RWPE2 (cell line): Measurements from ENCODE around the gene SLC36A2.

Experiments
- ATAC-seq: fragments of 200-7000 bp; cut with Tn5 transposase; 3 replicates; pipeline ENCODE4 v1.9.1; 2021; ENCODE audit warnings: low read depth
- DNase-seq: peaks from one replicate; pipeline ENCODE4 v3.0.0-alpha.2; 2020; ENCODE audit warnings: low spot score
- H3K27ac ChIP-seq: fragments of 450-650 bp; 2 replicates; pipeline ENCODE4 v1.5.1; 2017; ENCODE audit warnings: mild to moderate bottlenecking; ENCODE audit not compliant: poor library complexity, severe bottlenecking
- H3K27me3 ChIP-seq: fragments of 250-450 bp; sonication (Bioruptor Pico); 2 replicates; pipeline ENCODE4 v1.5.1; 2021; ENCODE audit warnings: mild to moderate bottlenecking, moderate library complexity; ENCODE audit not compliant: insufficient read depth, poor library complexity, severe bottlenecking
- H3K36me3 ChIP-seq: fragments of 250-450 bp; sonication (Bioruptor Pico); 2 replicates; pipeline ENCODE4 v1.5.1; 2020; ENCODE audit warnings: low read depth, mild to moderate bottlenecking, moderate library complexity
- H3K4me1 ChIP-seq: fragments of 250-450 bp; sonication (Bioruptor Pico); 2 replicates; pipeline ENCODE4 v1.5.1; 2021; ENCODE audit warnings: mild to moderate bottlenecking, moderate library complexity; ENCODE audit not compliant: insufficient read depth, poor library complexity, severe bottlenecking
- H3K4me3 ChIP-seq: fragments of 250-450 bp; sonication (Bioruptor Pico); 2 replicates; pipeline ENCODE4 v1.5.1; 2021; ENCODE audit warnings: mild to moderate bottlenecking, moderate library complexity; ENCODE audit not compliant: severe bottlenecking
- H3K9me3 ChIP-seq: fragments of 250-450 bp; sonication (Bioruptor Pico); 2 replicates; pipeline ENCODE4 v1.5.1; 2021; ENCODE audit warnings: mild to moderate bottlenecking, moderate library complexity; ENCODE audit not compliant: severe bottlenecking
- TF ChIP-seq, protein P1 (sequence below): fragments of 450-650 bp; IDR thresholded peaks from one replicate; pipeline ENCODE4 v1.5.1; 2017; ENCODE audit warnings: mild to moderate bottlenecking, moderate library complexity; ENCODE audit not compliant: poor library complexity, severe bottlenecking

Gene SLC36A2

DNA sequence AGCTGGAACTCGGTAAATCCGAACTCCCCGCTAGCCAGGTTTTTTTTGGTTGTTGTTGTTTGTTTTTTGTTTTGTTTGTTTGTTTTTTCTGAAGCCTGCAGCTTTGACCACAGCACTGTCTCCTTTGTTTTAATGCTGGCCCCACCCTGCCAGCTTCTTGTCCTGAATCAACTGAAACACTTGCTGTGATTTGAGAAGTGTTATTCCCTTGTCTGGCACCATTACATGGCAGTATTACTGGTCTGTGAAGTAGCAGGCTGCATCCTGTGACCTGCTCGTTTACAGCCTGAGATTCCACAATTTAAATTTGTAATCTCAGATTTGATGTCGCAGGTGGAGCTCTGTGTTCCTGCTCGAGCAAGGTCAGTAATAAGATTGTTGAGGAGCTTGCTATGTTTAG, 1.4 kb upstream of the SLC36A2 start:
- Histone ChIP-seq H3K27ac (no peak overlapping the region), H3K4me3 (no peak overlapping the region), H3K27me3 (peaks cover 12% of the 10 kb centered on the region), H3K9me3 (no peaks in the 10 kb centered on the region), H3K36me3 (no peaks in the 10 kb centered on the region), H3K4me1 (no peaks in the 10 kb centered on the region)
- ATAC-seq (no peak), DNase-seq (no peak)
- TF ChIP-seq, protein P1, sequence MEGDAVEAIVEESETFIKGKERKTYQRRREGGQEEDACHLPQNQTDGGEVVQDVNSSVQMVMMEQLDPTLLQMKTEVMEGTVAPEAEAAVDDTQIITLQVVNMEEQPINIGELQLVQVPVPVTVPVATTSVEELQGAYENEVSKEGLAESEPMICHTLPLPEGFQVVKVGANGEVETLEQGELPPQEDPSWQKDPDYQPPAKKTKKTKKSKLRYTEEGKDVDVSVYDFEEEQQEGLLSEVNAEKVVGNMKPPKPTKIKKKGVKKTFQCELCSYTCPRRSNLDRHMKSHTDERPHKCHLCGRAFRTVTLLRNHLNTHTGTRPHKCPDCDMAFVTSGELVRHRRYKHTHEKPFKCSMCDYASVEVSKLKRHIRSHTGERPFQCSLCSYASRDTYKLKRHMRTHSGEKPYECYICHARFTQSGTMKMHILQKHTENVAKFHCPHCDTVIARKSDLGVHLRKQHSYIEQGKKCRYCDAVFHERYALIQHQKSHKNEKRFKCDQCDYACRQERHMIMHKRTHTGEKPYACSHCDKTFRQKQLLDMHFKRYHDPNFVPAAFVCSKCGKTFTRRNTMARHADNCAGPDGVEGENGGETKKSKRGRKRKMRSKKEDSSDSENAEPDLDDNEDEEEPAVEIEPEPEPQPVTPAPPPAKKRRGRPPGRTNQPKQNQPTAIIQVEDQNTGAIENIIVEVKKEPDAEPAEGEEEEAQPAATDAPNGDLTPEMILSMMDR = no peak

DNA sequence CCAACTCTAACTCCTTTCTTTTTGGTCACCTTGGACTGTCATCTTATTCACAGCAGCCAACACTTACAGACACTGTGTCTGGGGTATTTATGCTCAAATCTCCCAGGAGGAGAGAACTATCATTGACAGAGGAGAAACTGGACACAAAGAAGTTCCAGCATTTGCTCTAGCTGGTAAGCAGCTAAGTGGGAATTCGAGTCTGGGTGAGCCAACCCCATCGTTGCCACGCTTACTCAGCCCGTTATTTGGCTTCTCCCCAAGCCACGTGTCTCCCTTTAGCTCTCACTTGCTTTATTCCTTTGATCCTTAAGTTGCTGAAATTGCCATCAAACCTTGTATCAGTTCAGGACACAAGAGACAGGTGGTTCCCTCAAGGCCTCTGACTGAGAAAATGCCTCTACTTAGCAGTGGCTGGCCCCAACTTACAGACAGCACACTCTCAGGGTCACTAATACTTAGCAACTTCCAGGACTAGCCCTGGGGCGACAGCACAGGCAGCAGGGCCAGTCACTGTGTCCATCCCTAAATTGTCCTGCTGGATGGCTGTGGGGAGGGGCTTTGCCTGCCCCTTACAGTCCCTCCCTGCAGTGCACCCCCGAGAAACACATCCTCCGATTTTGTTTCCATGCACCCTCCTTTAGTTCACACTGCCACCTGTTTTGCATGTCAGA, 1.4 kb downstream of the SLC36A2 start:
- H3K27me3 ChIP-seq = peaks cover 12% of the 10 kb centered on the region
- TF ChIP-seq, protein P1 = no peak
- H3K4me3 ChIP-seq = no peak overlapping the region
- no peak for DNase-seq
- peak; percentile 45; the same call in 1 of the 3 replicates for ATAC-seq
- H3K4me1 ChIP-seq = no peaks in the 10 kb centered on the region
- no peak overlapping the region for H3K27ac ChIP-seq
- no peaks in the 10 kb centered on the region for H3K36me3 ChIP-seq
- H3K9me3 ChIP-seq = no peaks in the 10 kb centered on the region

DNA sequence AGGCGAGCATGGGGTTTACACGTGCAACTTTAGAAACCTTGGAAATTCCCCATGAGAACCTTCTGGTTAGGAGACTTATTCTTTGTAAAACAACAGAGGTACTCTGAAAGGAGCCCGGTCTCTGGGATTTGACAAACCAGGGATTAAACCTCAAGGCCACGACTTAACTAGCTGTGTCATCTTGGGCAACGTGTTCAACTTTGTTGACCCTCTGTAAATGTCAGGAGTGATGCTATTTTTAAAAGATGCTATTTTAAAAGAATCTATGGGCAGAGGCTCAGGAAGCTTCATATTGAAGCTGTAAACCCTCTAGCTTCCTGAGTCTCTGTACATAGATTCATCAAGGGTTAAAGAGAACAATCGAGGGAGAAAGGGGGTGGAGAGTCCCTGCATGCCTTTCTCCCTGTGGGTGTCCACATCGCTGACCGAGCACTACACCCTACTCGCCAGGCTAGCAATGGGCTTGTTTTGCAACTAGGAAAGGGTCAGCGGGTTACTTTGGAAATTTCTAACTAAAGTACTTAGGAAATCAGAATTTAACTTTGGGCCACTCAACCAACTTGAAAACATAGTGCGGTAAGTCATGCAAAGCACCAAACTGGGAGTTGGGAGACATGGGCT, 2.1 kb downstream of the SLC36A2 start:
- no peaks in the 10 kb centered on the region for H3K4me1 ChIP-seq
- DNase-seq = no peak
- H3K27ac ChIP-seq = no peak overlapping the region
- no peak for ATAC-seq
- no peak overlapping the region for H3K4me3 ChIP-seq
- TF ChIP-seq, protein P1 = no peak
- no peaks in the 10 kb centered on the region for H3K36me3 ChIP-seq
- peaks cover 15% of the 10 kb centered on the region for H3K27me3 ChIP-seq
- no peaks in the 10 kb centered on the region for H3K9me3 ChIP-seq

DNA sequence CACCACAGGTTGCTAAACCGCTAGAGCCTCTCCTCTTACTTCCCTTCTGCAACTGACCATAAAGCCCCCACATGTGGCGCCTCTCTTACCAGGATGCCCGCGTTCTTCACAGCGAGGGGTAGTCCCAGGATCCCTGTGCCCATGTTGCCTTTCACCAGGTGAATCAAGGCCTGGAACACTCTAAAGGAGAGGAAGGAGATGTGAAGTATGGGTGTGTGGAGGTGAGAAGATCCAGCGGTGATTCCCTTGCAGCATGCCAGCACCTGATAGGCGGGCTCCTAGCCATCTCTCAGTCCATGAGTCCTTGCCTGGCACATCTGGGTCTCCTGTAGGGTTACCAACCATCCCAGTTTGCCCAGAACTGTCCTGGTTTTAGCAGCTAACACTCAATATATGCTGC, 3.3 kb downstream of the SLC36A2 start:
- Histone ChIP-seq H3K27ac (no peak overlapping the region), H3K4me3 (no peak overlapping the region), H3K27me3 (peaks cover 16% of the 10 kb centered on the region), H3K36me3 (no peaks in the 10 kb centered on the region), H3K4me1 (no peaks in the 10 kb centered on the region), H3K9me3 (no peaks in the 10 kb centered on the region)
- TF ChIP-seq, protein P1 = no peak
- ATAC-seq (no peak), DNase-seq (no peak)

DNA sequence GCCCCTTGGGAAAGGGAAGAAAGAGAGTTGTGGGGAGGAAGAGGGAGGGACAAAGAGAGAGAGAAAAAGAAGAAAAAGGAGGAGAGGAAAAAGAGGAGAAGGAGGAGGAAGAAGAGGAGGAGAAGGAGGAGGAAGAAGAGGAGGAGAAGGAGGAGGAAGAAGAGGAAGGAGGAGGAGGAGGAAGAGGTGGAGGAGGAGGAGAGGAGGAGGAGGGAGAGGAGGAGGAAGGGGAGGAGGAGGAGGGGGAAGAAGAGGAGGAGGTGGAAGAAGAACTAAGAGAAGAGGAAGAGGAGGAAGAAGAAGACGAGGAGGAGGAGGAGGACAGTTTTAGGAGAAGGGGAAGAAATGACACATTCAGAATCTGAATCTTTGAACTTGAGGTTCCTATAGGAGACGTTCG, 7.4 kb downstream of the SLC36A2 start:
- H3K27ac ChIP-seq = no peak overlapping the region
- TF ChIP-seq, protein P1 = no peak
- H3K36me3 ChIP-seq = no peaks in the 10 kb centered on the region
- ATAC-seq (no peak), DNase-seq (no peak)
- H3K4me1 ChIP-seq = no peaks in the 10 kb centered on the region
- no peaks in the 10 kb centered on the region for H3K9me3 ChIP-seq
- peaks cover 9% of the 10 kb centered on the region for H3K27me3 ChIP-seq
- no peak overlapping the region for H3K4me3 ChIP-seq
